ENCODE measurements around the gene FBXO38. TPM values are rescaled to one million over a fixed set of nuclear protein-coding genes. Genes with fewer than 3 reads are reported as not detected.

FBXO38 gene
- total and polyA plus RNA-seq, 9 of the 15 experiments (the other 6 are each of a cell fraction or from before 2014, with no cell fraction given) = 7.4 to 39.4 (median 29.3) TPM

- TF ChIP-seq ESRRA (IDR thresholded peaks at IDR 0.05; ENCODE audit: borderline replicate concordance, low read depth) (peak; percentile 80), SIN3A (IDR thresholded peaks at IDR 0.05; ENCODE audit: borderline replicate concordance in 2 of 2, control insufficient read depth in 1 of 2, low read depth in 2 of 2, low read length in 2 of 2) (peak in 1 of 2 experiments; percentile 77; a peak in 3 of 4 replicates), MTF1 (CRISPR knock-in tag; IDR thresholded peaks at IDR 0.05; ENCODE audit: borderline replicate concordance) (no peak), RFX5 (IDR thresholded peaks at IDR 0.05; ENCODE audit: low read depth, low read length) (no peak), TCF15 (CRISPR knock-in tag; IDR thresholded peaks at IDR 0.05) (no peak), IRF2 (CRISPR knock-in tag; IDR thresholded peaks at IDR 0.05) (no peak), RNF219 (CRISPR knock-in tag; IDR thresholded peaks at IDR 0.05) (no peak)
These were observed at the start of gene FBXO38 (continued) for GRCh38 chr5:148383564-148384379.

All from K562 (cell line).